Suppressor macrophage (primary cell): ENCODE results near the gene SNTA1.
"Not testable (repeated sequence)": the region's sequence is repeated elsewhere in the genome, so short reads cannot be mapped to it uniquely, and the experiment has no call there.

ENCODE experiments used
- DNase-seq, 4 experiments: peaks; one replicate each; pipeline ENCODE4 v3.0.0-alpha.2; 2020 to 2022
- total RNA-seq, 17 experiments: gene quantifications; one replicate each; lab custom pipeline; 2026; ENCODE audit warnings: mixed read lengths in 6 of 17, inconsistent platforms in 3 of 17; lab: John Stamatoyannopoulos, UW

Gene SNTA1
- total RNA-seq: 3.7 to 8.0 (median 5.2) reads per million in 17 experiments

DNA sequence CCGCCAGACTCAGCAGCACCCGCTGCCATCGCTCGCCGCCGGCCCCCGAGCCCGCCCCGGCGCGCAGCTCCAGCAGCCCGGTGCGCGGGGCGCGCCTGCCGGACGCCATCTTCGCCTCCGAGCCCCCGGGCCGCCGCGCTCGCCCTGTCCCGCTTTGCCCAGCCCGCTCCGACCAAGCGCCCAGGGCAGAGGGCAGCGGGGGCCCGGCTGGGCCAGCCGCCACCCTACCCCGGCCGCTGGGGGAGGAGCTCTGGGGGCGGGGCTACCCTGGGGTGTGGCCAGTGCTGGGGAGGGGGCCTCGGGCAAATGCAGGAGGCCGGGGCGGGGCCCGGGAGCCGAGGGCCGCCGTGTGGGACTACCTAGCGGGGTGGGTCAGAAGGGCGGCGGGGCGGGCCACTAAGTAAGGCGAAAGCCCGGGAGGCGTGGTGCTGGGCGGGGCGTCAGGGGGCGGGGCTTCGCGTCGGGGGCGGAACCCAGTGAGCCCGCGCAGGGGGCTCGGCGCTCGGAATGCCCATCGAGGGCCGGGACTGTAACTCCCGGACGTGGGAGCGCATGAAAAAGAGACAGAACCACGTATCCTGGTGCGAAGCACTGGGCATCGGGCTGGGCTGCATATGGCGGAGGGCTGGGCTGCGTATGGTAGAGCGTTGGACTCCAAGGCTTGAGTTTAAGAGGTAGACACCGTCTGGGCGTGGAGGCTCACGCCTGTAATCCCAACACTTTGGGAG, at the start of gene SNTA1:
TSS of gene SNTA1 (minus strand) at position 252 of the 728 bp plus-strand sequence. CDS start at position 109, 143 bp downstream.
- peak; percentile 84 to 94 (median 91) for DNase-seq

DNA sequence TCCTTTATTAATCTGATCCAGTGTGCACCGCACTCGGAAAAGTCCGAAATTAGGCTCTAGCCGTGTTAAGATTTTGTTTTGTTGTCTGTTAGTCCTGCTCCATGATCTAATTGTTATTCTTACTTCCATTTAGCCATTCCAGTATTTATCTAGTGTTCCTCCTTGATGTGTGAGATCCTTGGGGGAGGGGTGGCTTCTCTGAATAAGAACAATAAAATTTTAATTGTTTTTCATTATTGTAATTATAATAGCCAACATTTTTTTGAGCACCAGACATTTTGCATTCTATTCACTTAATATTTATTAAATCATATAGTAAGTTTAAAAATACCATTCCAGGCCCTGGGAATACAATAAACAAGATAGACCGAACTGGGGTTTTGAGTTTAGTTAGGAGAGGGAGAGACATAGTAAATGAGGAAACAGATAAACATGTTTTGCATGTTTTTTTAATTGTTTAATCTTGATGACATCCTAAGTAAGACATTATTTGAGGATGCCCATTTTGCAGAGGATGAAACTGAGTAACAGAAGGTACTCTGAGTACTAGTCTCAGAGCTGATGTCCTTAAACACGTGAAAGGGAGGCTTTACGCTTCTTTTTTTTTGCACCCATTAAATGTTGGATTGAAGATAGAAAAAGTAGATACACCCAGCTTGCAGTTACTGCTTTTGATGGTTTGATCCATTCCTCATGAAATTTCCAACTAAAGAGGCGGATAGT, 47.5 kb upstream of the SNTA1 start:
- DNase-seq: no peak

DNA sequence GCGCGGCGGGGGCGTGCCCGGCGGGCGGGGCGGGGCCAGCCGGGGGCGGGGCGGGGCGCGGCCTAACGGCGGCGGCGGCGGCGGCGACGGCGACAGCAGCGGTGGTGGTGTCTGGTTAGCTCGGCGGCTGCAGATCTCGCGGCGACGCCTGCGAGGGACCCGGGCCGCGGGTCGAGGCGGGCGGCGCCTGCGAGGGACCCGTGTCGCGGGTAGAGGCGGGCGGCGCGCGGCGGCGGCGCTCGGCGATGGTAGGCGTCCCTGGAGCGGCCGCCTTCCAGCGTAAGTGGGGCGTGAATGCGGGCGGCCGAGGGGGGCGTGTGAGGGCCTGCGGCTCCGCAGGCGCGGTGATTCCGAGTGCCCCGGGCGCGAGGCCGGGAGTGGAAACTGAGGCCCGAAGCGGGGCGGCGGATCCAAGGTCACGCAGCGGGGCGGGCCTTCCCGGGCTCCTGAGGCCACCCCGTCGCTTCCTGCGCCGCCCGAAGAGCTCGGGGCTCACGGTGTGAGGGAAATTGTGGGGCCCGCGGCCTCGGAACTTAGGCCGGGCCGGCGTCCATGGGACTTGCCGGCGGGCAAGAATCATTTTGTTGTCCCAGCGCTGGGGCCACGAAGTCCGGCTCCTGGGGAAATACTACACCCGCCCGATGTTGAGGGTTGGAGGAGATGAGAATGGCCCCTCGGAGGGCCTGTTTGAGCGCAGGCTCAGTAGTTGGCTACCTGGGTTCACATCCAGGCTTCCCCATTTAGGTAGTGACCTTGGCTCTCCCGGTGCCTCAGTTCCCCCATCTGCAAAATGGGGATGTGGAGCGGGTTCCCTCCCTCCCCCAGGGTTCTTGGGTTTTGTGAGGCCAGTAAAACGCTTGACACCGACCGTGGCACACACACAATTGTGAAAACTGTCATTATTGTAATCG, 46.7 kb upstream of the SNTA1 start, which contains the start of gene CBFA2T2:
TSS of gene CBFA2T2 (plus strand) at position 74 of the 911 bp plus-strand sequence. CDS start at position 246, 172 bp downstream.
- no peak for DNase-seq

DNA sequence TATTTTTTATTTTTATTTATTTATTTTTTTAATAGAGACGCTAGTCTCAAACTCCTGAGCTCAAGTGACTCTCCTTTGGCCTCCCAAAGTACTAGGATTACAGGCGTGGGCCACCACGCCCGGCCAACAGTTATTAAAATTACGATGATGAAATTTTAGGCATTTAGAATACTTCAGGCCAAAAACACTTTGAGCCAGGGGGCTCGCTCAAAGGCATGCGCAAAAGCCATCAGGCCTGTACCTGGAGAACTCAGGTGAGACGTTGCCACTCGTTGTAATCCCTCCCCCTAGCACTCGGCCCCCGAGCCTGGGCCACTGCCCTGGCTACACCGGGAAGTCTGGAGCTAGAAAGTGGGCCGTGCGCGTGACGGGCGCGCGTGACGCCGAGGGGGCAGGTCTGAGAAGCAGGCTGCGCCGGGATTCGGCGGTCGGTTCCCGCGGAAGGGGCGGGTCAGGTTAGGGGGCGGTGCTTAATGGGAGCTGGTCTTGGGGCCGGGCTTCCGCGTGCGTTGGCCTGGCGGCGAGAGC, 46.0 kb upstream of the SNTA1 start:
- DNase-seq: peak; percentile 99 to 100 (median 100)

DNA sequence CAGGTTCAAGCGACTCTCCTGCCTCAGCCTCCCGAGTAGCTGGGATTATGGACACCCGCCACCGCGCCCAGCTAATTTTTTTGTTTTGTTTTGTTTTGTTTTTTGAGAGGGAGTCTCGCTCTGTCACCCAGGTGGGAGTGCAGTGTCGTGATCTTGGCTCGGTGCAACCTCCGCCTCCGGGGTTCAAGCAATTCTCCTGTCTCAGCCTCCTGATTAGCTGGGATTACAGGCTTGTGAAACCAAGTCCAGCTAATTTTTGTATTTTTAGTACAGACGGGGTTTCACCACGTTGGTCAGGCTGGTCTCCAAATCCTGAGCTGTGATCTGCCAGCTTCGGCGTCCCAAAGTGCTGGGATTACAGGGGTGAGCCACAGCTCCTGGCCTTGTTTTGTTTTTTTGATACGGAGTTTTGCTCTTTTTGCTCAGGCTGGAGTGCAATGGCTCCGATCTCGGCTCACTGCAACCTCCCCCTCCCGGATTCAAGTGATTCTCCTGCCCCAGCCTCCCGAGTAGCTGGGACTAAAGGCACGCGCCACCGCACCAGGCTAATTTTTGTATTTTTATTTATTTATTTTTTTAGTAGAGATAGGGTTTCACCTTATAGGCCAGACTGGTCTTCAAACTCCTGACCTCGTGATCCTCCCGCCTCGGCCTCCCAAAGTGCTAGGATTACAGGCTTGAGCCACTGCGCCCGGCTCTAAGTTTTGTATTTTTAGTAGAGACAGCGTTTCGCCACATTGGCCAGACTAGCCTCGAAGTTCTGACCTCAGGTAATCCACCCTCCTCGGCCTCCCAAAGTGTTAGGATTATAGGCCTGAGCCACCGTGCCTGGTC, 45.3 kb upstream of the SNTA1 start:
- not testable (repeated sequence) for DNase-seq

DNA sequence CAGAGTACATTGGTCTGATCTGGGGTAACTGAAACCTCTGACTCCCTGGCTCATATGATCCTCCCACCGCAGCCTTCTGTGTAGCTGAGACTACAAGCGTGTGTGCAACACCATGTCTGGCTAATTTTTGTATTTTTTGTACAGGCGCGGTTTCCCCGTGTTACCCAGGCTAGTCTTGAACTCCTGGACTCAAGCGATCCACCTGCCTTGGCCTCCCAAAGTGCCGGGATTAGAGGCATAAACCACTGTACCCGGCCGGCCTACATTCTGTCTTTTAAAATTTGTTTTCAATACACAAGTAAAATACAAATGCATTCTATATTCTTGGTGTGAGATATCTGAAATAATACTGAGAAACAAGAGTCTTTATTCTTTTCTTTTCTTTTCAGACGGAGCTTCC, 44.6 kb upstream of the SNTA1 start:
- DNase-seq: no peak

DNA sequence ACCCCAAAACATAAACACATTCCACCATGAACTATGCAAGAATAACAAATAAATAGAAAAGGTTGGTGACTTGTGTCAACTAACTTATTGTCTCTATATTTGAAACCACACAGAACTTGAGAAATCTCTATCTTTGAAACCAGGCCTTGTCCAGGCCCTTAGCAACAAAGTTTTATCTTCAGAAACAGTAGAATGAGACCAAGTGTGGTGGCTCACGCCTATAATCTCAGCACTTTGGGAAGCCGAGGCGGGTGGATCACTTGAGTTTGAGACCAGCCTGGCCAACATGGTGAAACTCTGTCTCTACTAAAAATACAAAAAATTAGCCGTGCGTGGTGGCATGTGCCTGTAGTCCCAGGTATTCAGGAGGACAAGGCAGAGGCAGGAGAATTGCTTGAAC, 39.6 kb upstream of the SNTA1 start:
- DNase-seq: not testable (repeated sequence)

DNA sequence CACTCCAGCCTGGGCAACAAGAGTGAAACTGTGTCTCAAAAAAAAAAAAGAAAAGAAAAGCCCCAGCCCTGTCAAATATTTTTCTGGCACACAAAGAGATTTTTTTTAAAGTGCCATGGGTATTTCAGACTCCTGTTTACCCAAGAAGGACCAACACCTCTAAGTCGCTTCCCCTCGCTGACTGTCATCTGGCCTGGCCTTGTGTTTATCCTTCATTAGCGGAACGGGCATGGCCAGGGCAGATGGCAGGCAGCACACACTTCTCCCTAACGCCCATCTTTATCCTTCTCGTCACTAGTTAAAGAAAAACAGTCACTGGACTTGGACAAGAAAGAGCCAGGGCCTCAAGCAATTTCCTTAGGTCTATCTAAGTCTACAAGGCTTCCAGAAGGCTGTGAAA, 39.0 kb upstream of the SNTA1 start:
- no peak for DNase-seq

DNA sequence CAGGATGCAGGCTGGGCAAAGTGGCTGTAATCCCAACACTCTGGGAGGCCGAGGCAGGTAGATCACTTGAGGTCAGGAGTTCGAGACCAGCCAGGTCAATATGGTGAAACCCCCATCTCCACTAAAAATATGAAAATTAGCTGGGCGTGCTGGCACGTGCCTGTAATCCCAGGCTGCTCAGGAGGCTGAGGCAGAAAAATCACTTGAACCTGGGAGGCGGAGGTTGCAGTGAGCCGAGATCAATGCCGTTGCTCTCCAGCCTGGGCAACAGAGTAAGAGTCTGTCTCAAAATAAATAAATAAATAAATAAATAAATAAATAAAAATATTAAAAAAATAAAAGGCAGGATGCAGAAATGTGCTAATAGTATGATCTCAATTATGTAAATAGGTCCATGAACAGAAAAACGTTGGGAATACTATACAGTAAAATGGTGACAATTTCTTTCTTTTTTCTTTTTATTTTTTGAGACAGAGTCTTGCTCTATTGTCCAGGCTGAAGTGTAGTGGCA, 37.9 kb upstream of the SNTA1 start:
- no peak for DNase-seq

DNA sequence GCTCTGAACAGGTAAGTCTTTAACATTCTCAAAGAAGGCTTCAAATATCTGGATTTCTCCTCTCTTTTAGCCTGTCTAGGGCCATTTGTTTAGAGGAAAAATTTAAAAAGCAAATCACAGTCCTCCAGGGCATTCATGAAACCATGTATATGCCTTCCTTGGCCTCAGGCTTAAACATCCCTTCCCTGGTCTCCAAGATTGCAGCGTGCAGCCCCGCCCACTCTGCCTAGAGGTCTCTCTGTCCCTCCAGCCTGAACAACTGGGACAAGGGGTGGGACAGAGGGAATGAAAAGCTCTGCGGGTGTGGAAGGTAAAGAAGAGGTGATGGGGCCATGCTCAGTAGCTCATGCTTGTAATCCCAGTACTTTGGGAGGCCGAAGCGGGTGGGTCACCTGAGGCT, 36.5 kb upstream of the SNTA1 start:
- no peak for DNase-seq

DNA sequence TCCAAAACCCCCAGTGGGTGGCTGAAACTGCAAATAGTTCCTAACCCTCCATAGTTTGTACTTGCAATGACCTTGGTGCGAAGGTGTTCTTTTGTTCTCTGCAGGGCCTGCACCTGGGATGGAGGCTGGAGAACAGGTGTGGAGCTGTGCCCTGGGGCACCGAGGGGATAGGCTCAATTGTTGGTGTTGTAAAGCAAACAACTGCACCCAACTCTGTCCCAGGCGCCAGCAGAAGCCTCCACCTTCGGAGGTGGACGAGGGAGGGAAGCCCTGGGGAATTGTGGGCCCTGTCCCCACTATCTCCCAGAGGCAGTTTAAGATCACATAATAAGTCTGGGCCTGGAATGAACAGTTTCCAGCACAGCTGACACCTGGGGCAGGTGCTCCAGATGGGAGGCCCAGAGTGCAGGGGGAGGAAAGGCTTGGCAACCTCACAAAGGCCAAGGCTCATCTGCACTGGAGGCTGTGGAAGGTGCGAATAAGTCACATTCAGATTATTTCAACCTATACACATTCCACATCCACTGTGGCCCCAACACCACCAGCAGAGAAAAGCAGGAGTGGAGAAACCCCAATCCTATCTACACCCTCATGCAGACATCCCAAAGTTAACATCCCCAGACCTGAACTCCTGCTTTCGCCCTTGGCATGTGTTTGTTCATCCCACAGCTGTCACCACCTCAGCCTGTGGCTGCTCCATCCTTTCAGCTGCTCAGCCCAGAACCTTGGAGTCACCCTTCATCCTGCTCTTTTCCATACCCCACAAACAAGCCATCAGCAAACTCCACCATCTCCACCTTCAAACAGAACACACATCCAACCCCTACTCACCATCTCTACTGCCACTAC, 34.0 kb upstream of the SNTA1 start:
- no peak for DNase-seq

DNA sequence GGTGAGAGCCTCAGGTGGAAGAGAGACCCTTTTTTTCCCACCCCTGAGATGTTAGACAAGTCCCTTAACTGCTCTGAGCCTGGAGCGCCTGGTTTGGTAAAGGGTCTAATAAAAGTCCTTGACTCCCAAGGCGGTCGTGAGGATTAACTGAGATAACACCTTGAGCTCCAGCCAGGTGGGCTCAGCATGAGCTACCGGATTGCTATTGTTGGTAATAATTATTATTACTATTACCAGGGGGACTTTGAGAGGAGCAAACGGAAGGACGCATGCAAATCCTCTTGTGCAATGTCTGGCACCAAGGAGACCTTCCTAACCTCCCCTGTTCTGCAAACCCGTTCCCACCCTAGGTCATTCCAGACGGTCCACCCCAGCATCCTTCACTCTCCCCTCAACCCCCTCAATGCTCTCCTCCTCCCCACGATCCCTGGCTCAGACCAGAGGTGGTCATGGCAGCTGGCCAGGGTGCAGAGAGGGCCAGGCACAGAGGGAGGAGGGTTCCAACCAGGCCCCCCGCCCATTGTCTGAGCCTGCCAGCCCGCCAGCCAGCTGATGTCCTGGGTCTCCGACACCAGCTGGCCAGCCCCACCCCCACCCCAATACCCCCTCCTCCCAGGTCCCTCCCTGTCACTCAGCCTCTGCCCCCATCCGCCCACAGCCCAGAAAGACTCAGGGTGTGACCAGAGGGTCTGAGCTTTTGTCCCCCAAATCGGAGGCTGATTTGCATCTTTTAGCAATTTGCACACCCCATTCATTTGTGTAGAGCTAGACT, 32.0 kb upstream of the SNTA1 start:
- no peak for DNase-seq

DNA sequence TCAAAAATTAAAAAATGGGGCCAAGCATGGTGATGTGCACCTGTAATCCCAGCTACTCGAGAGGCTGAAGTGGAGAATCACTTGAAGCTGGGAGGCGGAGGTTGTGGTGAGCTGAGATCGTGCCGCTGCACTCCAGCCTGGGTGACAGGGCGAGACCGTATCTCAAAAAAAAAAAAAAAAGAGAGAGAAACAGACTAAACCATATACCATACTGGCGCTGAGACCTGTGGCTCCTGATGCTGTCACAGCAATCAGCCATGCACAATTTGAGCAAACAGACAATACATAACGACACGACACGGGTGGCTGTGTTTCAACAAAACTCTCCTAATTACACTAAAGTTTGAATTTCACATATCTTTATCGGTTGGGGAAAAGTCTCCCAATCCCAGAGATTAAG, 31.4 kb upstream of the SNTA1 start:
- DNase-seq: no peak

DNA sequence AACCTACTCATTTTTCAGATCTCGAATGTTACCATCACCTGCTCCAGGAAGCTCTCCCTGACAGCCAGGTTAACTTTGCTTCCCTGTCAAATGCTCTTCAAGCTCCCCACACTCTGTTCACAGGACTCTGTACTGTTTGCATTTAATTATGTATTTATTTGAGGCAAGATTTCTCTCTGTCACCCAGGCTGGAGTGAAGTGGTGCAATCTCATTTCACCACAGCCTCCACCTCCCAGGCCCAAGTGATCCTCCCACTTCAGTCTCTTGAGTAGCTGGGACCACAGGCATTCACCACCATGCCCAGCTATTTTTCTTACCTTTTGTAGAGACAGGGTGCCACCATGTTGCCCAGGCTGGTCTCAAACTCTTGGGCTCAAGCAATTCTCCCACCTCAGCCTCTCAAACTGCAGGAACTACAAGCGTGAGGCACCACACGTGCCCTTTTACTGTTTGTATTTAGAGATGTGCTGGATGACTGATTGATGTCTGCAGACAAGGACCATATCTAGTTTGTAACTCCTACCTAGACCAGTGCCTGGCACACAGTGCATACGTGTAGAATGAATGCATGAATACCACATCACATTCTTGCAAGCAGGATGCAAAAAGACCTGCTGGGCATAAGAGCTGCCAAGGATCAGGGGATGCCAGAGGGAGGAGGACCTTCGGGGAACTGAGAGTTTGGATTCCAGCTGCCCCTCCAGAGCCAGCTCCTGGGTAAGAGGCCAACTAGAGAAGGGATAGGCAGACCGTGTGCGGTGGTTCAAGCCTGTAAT, 30.7 kb upstream of the SNTA1 start:
- DNase-seq: peak in 1 of 4 experiments; percentile 27

DNA sequence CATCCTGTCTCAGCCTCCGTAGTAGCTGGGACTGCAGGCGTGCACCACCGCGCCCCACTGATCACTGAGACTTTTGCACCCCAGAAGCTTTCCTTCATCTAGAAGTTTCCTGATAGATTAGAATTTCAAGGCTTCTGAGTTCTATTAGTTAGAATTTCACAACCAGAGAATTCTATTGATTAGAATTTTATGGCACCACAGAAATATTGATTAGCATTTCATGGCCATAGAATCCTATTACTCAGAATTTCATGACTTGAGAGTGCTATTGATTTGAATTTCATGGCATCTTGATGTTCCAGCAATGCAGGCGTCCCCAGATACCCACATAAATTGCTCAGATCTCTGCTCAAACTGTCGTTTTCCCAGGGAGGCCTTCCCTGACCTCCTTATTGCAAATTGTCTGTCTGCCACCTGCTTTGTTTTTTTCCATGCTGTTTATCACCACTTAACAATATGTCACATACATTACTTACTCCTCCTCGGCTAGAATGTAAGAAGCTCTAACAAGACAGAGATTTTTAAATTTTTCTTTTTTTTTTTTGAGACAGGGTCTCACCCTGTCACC, 29.4 kb upstream of the SNTA1 start:
- DNase-seq: no peak

DNA sequence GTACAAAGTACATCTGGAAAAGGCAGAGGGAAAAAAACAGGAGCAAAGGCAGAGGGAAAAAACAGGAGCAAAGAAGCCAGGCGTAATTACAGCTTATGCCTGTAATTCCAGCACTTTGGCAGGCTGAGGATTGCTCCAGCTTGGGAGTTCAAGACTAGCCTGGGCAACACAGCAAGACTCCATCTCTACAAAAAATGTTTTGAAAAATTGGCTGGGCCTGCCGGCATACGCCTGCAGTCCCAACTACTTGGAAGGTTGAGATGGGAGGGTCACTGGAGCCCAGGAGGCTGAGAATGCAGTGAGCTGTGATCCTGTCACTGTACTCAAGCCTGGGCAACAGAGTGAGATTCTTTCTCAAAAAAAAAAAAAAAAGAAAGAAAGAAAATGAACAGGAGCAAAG, 27.3 kb upstream of the SNTA1 start:
- no peak for DNase-seq

DNA sequence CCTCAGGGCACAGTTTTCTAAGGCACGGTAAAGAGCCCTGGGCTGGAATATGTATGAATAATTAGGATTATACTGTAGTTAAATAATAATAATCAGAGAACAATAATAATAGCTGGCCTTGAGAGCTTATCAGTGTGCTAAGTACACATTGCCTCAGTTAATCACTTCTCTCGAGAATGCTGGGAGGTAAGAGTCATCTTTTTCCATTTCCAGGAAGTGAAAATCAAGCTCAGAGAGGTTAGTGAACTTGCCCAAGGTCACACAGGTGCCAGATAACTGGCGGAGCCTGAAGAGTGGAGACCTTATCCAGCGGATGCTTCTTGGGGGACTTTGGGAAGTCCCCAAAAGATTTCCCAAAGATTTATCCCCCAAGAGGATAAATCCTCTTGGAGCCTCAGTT, 26.9 kb upstream of the SNTA1 start:
- no peak for DNase-seq

DNA sequence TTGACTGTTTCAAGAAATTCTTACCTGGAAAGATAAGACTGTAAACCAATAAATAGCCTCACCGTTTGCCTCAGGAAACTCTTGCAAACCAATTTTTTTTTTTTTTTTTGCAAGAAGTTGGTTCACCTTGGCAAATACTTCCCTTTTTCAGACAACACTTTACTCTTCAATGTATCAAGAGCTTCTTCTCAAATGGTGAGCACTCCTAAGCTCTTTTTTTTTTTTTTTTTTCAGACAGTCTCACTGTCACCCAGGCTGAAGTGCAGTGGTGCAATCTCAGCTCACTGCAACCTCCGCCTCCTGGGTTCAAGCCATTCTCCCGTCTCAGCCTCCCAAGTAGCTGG, 22.7 kb upstream of the SNTA1 start:
- DNase-seq: no peak
